HG03565 (cell line): ENCODE results near the gene PCDHA3.
"Not testable (repeated sequence)": the region's sequence is repeated elsewhere in the genome, so short reads cannot be mapped to it uniquely, and the experiment has no call there.

Experiments used
- ATAC-seq: cut with Tn5 transposase; IDR thresholded peaks from one replicate; pipeline ENCODE4 v1.9.1; 2021; ENCODE audit warnings: mild to moderate bottlenecking, moderate library complexity; ENCODE audit not compliant: unreplicated experiment

The PCDHA3 gene

GRCh38 chr5:140808889-140809291, 8.0 kb downstream of the PCDHA3 start:
- no peak for ATAC-seq

- no peak for ATAC-seq
These were observed 20.8 kb downstream of the PCDHA3 start, which contains the start of gene PCDHA5 for GRCh38 chr5:140821375-140822280. PCDHA5 (plus strand) TSS chr5:140821613.

- no peak for ATAC-seq
These were observed 21.4 kb downstream of the PCDHA3 start for GRCh38 chr5:140822281-140822629.

- ATAC-seq = not testable (repeated sequence)
These were observed 22.1 kb downstream of the PCDHA3 start for GRCh38 chr5:140822969-140823368.

- ATAC-seq = no peak
These were observed 22.6 kb downstream of the PCDHA3 start for GRCh38 chr5:140823475-140823874.

- ATAC-seq = no peak
These were observed 27.0 kb downstream of the PCDHA3 start, which contains the start of gene PCDHA6 for GRCh38 chr5:140827704-140828361. PCDHA6 (plus strand) TSS chr5:140827960; CDS start chr5:140828092, 132 bp downstream.

GRCh38 chr5:140828362-140828737, 27.5 kb downstream of the PCDHA3 start:
- ATAC-seq = no peak

GRCh38 chr5:140829511-140830501, 28.9 kb downstream of the PCDHA3 start:
- not testable (repeated sequence) for ATAC-seq

GRCh38 chr5:140833993-140834392, 33.1 kb downstream of the PCDHA3 start, which contains the start of gene PCDHA7:
PCDHA7 (plus strand) TSS chr5:140834269; CDS start chr5:140834384, 115 bp downstream.
- no peak for ATAC-seq

- not testable (repeated sequence) for ATAC-seq
These were observed 33.7 kb downstream of the PCDHA3 start for GRCh38 chr5:140834439-140835008.

GRCh38 chr5:140835622-140836510, 35.0 kb downstream of the PCDHA3 start:
- ATAC-seq = no peak

- ATAC-seq = no peak
These were observed 40.4 kb downstream of the PCDHA3 start, which contains the start of gene PCDHA8 for GRCh38 chr5:140840978-140841962. PCDHA8 (plus strand) TSS chr5:140841187; CDS start chr5:140841322, 135 bp downstream.

- no peak for ATAC-seq
These were observed 42.2 kb downstream of the PCDHA3 start for GRCh38 chr5:140842798-140843733.

- ATAC-seq = not testable (repeated sequence)
These were observed 47.6 kb downstream of the PCDHA3 start, which contains the start of gene PCDHA9 for GRCh38 chr5:140848139-140849102. PCDHA9 (plus strand) TSS chr5:140848382; CDS start chr5:140848496, 114 bp downstream.

GRCh38 chr5:140849831-140850634, 49.2 kb downstream of the PCDHA3 start:
- ATAC-seq = not testable (repeated sequence)
